ENCODE measurements around the gene SMARCD3.
A peak's percentile ranks its signal among the peaks of the same experiment; 100 is the strongest.

Gene SMARCD3

DNA sequence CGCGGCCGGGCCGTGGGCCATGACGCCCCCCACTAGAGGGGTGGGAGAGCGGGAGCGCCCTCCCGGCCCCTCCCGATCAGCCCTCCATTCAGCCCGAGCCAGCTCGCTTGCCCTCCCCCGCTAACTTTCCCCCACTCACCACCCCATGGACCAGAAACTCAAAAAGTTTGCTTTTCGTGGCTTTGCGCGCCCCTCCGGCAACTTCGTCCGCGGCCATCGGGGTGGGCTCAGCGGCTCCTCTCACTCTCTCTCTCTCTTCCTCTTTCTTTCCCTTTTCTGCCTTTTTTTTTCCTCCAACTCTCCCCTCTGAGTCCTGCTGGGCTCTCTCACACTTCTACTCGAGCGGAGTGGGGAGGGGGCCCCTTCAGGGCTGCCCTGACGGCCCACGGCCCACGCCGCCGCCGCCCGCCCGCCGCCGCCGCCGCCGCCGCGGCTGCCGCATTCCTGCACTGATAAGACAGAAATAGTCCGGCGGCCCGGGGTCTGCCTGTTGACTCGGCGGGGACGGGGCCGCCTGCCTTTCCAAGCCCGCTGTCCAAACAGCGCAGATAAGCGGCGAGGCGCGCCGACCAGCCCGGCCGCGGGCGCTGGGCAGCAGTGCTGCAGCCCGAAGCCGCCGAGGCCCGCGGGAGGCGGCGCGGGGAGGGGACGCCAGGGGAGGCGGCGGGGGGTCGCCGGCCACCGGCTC, at the start of gene SMARCD3:
Gene SMARCD3, minus strand, starts transcription at position 349 of the 688 bp plus-strand sequence. Its CDS starts 132 bp downstream, at position 217.
- peak; percentile 76 for DNase-seq

DNA sequence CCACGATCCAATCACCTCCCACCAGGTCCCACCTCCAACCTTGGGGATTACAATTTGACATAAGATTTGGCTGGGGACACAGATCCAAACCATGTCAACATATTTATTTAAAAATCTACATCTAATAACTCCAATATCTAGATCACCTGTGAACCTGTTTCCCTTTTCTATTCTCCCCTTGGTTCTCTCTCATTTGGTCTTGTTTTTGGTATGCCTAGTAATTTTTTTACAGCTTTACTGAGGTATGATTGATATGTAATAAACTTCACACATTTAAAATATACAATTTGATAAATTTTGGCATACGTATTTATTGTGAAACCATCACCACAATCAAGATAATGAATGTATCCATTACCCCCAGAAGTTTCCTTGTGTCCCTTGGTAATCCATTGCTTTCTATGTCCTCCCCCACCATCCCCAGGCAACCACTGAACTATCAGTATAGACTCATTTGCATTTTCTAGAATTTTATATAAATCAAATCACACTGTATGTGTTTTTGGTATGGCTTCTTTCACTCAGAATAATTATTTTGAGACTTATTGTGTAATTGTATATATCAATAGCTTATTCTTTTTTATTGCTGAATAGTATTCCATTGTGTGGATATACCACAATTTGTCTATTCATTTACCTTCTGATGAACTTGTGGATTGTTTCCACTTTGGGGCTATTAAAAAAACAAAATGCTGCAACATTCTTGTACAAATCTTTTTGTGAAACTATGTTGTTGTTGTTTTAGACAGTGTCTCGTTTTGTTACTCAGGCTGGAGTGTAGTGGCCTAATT, 47.9 kb upstream of the SMARCD3 start:
- DNase-seq: no peak

DNA sequence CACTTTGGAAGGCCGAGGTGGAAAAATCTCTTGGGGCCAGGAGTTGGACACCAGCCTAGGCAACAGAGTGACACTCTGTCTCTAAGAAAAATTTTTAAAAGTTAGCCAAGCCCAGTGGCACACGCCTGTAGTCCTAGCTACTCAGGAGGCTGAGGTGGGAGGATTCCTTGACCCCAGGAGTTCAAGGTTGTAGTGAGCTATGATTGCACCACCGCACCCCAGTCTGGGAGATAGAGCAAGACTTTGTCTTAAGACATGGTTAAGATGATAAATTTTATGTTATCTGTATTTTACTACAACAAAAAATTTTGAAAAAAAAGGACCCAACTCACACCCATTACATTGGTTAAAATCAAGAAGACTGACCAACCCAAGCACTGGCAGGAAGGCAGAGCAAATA, 44.4 kb upstream of the SMARCD3 start:
- no peak for DNase-seq

DNA sequence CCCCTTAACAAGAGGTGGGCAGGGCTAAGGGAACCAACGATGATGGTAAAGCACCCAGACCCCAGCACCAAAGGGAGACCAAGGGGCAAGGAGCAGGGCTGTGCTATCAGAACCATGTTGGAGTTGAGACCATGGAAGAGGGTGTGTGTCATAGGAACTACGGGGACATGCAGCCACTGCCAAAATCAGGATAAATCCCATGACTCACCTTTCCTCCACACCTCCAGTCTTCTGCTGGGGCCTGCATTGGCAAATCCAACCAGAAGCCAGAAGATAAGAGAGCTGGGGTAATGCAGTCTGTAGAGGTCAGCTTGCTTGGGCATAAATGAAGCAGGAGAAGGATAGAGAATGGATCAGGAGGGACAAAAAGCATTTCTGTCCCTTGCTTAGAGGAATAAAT, 42.7 kb upstream of the SMARCD3 start:
- no peak for DNase-seq

DNA sequence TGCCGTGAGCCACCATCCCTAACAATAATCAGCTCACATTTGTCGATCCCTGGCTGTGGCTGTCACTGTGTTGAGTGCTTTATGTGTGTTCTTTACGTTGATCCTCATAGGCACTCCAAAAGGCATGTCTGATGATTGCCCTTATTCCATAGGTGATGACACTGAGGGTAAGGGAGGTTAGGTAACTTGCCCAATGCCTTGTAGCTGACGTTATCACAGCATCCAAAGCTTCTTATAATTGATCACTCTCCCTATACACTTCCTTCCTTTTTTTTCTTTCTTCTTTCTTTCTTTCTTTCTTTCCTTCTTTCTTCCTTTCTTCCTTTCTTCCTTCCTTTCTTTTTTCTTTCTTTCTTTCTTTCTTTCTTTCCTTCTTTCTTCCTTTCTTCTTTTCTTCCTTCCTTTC, 41.9 kb upstream of the SMARCD3 start:
- DNase-seq: no peak

DNA sequence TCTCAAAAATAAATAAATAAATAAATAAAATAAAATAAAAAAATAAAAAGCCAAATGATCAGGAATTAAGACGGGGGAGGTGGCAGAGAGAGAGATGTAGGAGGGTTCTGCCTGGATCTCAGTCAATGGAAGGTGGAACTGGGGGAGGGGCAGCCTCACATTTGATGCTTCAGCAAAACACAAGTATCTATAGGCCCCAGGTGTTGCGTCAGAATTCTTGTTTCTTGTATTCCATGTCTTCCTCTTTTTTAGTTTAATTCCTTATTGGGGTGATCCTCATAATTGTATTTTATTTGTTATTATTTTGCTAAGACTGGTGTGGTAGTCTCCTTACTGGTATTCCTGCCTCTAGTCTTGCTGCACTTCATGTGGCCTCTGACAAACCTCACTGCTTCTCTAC, 41.4 kb upstream of the SMARCD3 start:
- no peak for DNase-seq

DNA sequence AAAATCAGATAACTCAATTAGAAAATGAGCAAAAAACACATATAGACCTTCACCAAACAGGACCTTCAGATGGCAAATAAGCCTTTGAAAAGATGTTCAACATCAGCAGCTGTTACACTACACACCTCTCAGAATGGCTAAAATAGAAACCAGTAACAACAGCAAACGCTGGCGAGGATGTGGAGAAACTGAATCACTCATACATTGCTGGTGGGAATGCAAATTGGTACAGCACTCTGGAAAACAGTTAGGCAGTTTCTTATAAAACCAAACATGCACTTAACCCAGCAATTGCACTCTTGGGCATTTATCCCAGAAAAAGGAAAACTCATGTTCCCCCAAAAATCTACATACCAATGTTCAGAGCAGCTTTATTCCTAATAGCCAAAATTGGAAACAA, 37.7 kb upstream of the SMARCD3 start:
- DNase-seq: peak; percentile 30

DNA sequence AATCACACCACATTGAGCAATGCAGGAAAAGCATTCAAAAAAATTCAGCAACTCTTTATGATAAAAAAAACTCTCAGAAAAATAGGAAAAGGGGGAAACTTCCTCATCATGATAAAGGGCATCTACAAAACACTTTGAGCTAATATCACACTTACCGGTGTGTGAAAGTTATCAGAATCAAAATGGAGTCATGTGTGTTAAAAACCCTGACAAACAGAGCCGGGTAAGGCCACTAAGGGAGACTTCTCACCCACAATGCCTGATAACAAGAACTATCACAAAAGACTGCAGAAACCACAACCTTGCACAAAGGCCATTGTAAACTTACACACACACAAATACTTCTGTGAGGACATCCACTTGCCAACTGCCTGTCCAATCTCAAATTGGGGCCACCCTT, 34.8 kb upstream of the SMARCD3 start:
- DNase-seq: no peak

DNA sequence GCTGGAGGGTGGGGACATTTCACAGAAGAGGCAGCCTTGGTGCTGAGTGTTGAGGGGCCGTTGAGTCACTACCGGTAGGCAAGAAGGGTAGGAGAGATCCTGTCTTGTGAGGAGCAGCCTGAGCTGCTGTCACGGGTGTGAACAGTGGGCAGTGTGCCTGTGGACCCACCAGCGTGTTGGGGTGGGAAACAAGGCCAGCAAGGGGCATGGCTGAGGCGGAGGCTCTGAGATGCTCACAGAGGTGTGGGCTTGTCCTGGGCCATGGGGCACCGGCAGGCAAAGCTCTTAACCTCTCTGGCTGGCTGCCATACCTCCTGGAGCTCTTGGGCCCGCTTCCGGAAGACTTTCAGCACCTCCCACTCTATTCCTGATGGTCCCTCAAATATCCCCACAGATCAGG, 33.6 kb upstream of the SMARCD3 start:
- no peak for DNase-seq

DNA sequence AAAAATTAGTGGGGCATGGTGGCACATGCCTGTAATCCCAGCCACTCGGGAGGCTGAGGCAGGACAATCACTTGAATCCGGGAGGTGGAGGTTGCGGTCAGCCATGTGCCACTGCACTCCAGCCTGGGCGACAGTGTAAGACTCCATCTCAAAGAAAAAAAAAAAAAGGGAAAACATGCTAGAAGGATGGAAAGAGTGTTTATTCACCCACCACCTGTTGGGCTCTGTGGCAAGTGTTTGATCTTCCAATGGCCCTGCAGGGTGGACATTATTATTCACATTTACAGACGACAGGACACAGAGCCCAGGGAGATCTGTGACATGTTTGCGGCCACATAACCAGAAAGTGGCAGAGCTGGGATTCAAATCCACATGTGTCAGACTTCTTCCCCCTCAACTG, 33.2 kb upstream of the SMARCD3 start:
- no peak for DNase-seq

DNA sequence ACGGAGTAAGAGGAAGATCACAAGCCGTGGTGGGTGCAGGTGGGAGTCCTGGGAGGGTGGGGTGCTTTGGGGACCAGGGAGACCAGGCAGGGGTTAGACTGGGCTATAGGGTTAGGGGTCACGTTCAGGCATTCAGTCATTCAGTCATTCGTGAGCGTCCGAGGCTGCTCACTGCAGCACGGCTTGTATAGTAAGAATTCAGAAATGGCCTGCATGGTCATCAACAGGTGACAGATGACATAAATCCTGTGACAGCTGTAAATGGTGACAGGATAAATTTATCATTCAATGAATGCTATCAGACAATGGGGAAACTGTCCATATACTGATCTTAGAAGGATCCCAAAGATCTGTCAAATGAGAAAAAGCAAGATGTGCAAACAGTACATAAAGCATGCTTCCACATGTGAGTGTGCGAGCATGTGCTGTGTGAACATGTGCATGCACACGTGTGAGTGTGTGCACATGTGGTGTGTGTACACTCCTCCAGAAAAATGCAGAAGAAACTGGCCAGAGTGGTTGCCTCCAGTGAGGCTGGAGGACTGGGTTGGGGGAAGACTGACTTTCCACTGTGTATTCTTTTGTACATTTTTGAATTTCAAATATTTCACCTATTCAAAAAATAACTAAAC, 32.0 kb upstream of the SMARCD3 start:
- no peak for DNase-seq

DNA sequence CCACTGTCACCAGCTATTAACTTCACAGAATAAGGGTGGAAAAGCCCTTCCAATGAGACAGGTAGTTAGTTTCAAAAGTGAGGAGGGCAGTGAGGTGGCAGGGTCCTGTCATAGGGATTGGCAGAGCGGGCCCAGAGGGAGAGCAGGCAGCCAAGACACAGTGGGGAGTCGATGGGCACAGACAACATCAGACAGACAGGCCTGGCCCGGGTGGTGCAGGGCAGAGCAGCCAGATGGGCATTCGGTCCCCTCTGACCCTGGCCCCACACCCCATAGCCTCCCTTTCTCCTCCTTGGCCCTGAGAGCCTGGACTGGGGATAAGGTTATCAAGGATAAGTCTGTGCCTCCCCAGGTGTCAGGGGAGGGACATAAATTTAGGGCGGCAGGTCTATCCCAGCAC, 31.4 kb upstream of the SMARCD3 start:
- DNase-seq: no peak

DNA sequence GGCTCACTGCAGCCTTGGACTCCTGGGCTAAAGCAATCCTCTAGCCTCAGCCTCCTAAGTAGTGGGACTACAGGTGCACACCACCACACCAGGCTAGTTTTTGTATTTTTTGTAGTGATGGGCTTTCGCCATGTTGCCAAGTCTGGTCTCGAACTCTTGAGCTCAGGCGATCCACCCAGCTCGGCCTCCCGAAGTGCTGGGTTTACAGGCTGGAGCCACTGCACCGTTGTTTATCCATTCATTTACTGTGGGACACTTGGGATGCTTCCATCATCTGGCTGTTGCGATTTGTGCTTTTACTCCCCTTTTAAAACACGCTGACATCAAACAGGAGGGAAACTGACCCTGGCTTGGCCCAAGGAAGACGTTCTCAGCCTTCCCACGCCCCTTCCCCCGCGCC, 30.5 kb upstream of the SMARCD3 start:
- DNase-seq: no peak

DNA sequence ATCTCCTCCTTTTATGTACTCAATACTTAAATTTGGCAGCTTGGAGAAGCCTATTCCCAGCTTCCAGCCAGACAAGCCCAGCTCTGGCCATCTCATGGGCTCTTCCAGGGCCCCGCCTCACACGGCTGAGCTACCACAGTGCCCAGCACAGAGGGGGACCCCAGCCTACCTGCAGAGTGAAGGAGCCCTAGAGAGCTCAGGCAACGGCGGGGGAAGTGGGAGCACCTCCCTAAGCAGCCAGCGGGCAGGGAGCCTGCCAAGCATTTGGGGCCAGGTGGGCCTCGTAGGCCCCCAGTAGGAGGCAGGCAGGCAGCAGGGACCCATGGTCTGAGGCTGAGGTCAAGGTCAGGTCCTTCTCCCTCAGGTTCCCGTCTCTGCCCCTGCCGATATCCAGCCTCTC, 29.1 kb upstream of the SMARCD3 start:
- DNase-seq: no peak

DNA sequence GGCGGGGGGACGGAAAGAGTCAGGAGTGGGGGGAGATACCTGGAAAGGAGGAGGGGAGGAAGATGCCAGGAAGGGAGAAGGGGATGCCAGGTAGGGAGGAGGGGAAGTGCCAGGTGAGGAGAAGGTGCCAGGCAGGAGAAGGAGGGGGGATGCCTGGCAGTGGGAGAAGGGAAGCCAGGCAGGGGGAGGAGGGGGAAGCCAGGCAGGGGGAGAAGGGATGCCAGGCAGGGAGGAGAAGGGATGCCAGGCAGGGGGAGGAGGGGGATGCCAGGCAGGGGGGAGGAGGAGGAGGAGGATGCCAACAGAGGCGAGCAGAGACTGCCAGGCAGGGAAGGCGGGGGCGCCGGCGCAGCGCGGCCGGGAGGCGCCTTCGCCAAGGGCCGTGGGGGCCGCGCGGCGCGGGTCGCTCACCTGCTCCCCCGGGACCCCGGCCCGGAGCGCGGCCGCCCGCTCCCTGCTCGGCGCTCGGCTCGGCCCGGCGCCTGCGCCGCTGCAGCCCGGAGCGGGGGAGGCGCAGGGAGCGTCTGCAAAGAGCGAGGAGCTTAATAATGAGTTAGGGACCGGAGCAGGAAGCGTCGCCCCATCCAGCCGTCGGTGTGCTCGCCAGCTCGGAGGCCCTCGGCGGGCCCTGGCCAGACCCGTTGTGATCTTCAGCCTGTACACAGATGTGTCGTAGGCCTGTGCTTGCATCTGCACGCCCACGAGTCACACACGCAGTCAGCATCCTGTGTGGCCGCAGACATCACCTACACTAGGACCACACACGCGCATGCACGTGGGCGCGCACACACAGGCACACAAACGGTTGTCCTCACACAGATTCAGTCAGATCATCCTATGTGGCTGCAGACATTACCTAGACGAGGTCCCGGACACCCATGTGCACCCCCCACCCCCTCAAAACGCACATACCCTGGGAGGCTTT, 28.4 kb upstream of the SMARCD3 start:
- DNase-seq: peak; percentile 70

DNA sequence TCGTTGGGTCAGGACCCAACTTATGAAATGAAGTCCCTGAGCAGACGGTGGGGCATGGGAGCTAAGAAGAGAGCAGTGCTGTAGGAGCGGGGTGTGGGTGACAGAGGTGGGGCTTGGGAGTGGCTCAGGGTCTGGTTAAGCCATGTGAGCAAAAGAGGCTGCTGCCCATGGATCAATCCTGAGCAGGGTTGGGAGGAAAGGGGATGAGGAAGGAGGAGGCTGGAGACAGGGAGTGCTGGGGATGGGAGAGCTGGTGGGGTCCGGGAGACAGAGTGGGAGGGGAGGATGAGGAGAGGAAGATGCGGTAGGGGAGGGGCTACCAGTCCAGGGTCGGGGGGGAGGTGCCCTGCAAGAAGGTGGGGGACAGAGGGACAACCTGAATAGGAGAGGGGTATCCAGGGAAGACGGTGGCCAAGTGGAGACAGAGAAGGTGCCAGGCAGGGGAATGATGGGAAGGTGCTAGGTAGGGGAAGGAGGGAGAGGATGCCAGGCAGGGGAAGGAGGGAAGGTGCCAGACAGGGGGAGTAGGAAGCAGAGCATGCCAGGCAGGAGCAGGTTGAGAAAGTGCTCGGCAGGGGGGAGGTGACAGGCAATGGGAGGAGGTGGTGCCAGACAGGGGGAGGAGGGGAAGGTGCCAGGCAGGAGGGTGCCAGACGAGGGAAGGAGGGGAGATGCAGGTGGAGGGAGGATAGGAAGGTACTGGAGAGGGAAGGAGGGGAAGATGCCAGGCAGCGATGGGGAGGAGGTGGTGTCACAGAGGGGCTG, 27.5 kb upstream of the SMARCD3 start:
- DNase-seq: no peak

DNA sequence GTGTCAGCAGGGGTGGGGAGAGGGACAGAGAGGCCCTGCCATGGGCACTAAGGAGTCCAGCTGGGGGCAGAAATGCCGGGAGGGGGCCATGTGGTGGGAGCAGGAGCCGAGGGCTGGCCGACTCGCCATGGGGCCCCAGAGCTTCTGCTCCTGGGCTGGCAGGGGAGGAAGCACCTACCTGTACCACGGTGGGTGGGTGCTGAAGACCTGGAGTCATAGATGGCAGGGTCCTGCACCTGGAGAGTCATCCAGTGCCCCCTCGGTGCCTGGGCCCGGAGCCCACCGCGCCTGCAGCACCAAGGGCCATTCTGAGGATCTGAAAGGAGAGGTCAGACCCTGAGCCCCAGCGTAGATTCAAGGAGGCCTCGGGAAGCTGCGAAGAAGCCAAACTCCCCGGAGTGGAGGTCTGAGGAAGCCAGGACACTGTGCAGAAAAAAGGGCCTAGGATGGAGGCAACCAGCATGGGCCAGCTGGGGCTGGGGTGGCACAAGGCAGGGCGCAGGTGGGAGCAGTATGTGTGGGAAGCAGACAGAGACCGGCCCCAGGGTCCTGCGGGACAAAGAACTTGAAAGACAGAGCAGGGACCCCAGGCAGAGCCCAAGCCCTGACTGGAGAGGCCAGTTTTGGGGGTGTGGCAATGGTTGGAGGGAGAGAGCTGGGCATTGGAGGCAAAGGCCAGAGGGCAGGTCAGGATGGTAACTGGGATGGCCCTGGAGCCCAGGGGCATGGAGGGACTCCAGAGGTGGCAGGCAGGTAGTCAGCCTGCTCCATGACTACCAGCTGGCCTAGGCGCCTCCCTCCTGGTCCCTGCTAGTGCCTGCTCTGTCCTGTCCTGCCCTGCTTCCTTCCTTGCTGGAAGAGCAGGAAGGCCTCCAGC, 26.7 kb upstream of the SMARCD3 start:
- no peak for DNase-seq

DNA sequence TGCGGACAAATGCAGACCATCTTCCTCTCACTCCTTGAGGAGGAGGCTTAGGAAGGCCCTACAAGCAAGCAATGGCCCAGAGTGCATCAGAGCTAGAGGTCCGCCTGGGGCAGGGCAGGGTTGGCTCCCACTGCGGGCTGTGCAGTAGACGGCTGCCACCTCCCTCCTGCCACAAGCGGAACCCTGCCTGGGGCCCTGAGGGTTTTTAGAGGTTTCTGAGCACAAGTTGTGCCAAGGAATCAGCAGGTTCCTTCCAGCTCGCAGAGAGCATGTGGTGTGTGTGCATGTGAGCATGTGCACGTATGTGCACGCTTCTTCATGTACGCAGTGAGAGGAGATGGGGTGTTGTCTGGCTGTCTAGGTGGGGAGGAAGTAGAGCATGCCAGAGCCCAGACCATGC, 25.9 kb upstream of the SMARCD3 start:
- DNase-seq: no peak

DNA sequence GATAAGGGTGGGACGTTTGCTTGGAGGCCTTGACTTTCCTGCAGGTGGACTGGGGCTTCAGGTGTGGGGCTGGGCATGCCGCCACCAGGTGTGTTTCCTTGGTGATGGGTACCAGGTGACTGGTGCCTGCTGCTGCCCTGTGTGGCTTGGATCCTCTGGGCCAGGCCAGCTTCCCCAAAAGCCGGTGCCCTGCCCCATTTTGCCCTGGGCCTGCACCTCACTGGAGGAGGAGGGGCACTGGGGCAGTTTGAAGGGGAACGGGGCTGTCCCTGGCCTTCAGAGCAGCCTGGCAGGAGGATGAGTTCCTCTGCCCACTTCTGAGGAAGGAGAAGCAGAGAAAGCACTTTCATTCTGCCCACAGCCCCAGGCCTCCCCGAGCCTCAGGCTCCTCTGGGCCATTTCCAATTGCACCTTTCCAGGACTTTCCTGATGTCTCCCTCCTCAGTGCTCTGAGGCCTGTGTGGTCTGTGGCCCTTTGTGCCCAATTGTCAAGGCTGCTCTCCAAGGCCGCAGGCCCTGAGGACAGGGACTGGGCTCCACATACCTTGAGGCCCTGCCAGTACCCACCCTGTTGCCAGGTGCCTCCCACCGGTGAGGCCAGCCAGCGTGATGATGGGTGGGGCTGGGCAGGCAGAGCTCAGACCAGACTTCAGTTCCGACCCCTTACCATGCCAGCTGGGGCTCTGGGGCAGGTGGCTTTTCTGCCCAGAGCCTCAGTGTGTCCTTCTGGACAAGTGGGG, 25.3 kb upstream of the SMARCD3 start:
- no peak for DNase-seq

DNA sequence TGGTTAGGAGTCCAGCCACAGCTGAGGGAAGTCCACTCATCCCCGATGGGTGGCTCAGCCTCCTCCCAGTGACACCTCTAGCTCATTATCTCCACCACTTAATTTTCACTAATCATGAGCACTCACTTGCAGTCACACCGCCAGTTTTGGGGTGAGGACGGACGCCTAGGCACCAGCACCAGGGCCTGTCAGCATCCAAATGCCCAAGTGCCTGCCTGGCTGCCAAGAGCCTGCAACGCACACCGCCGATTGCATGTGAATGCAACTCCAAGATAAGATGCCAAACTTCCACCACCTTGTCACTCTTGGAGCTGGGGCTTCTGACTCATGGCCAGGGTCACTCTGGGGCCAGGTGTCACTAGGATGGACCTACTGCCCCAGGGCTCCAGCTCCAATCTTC, 24.4 kb upstream of the SMARCD3 start:
- no peak for DNase-seq

Measured in fibroblast of skin of right biceps (primary cell).